HG02588 (cell line): ENCODE results near the gene PCCB.
"Not testable (repeated sequence)": the region's sequence is repeated elsewhere in the genome, so short reads cannot be mapped to it uniquely, and the experiment has no call there.

Experiments
- ATAC-seq: cut with Tn5 transposase; IDR thresholded peaks from one replicate; pipeline ENCODE4 v1.9.1; 2021; ENCODE audit warnings: mild to moderate bottlenecking, moderate library complexity; ENCODE audit not compliant: unreplicated experiment

Gene PCCB

GRCh38 chr3:136311968-136312367, 61.8 kb downstream of the PCCB start:
- ATAC-seq, result no peak

- ATAC-seq, result no peak
These were observed 76.2 kb downstream of the PCCB start for GRCh38 chr3:136326316-136326715.

- no peak for ATAC-seq
These were observed 77.5 kb downstream of the PCCB start for GRCh38 chr3:136327671-136328070.

- no peak for ATAC-seq
These were observed 79.5 kb downstream of the PCCB start for GRCh38 chr3:136329593-136329992.

- no peak for ATAC-seq
These were observed 80.8 kb downstream of the PCCB start for GRCh38 chr3:136330900-136331299.

- no peak for ATAC-seq
These were observed 82.2 kb downstream of the PCCB start for GRCh38 chr3:136332302-136332701.

GRCh38 chr3:136332776-136333175, 82.6 kb downstream of the PCCB start:
- ATAC-seq, result no peak

GRCh38 chr3:136334209-136334608, 84.1 kb downstream of the PCCB start:
- ATAC-seq, result no peak

GRCh38 chr3:136334726-136335125, 84.6 kb downstream of the PCCB start:
- ATAC-seq, result not testable (repeated sequence)

GRCh38 chr3:136336329-136337100, 86.4 kb downstream of the PCCB start:
- ATAC-seq, result no peak

GRCh38 chr3:136343446-136343845, 93.3 kb downstream of the PCCB start:
- ATAC-seq, result no peak

- ATAC-seq, result no peak
These were observed 93.9 kb downstream of the PCCB start for GRCh38 chr3:136343873-136344555.

- ATAC-seq, result no peak
These were observed 96.3 kb downstream of the PCCB start for GRCh38 chr3:136346486-136346885.

GRCh38 chr3:136350132-136350531, 100.0 kb downstream of the PCCB start:
- no peak for ATAC-seq

- no peak for ATAC-seq
These were observed 100.4 kb downstream of the PCCB start for GRCh38 chr3:136350557-136350956.

GRCh38 chr3:136351351-136351750, 101.2 kb downstream of the PCCB start:
- no peak for ATAC-seq

- ATAC-seq, result no peak
These were observed 101.8 kb downstream of the PCCB start for GRCh38 chr3:136351905-136352304.

- peak; percentile 68 for ATAC-seq
These were observed 103.3 kb downstream of the PCCB start for GRCh38 chr3:136353461-136353860.

- no peak for ATAC-seq
These were observed 116.1 kb downstream of the PCCB start for GRCh38 chr3:136366289-136366688.

- not testable (repeated sequence) for ATAC-seq
These were observed 125.7 kb downstream of the PCCB start for GRCh38 chr3:136375800-136376199.

- no peak for ATAC-seq
These were observed 127.4 kb downstream of the PCCB start for GRCh38 chr3:136377508-136377907.

GRCh38 chr3:136378011-136378410, 127.9 kb downstream of the PCCB start:
- ATAC-seq, result no peak
